ENCODE data around the gene NFXL1. TPM values are rescaled to one million over a fixed set of nuclear protein-coding genes. Genes with fewer than 3 reads are reported as not detected.

NFXL1 gene
- polyA plus RNA-seq, 1 donor (not counting 4 experiments of a cell fraction or from before 2014, with no cell fraction given): 16.5 TPM

- H3K9me1 ChIP-seq (ENCODE audit: control insufficient read depth, extremely low read depth, insufficient read depth, low read length): no peaks in the 10 kb centered on the region
- no peak for DNase-seq (ENCODE audit: low read depth, low spot score)
- no peak for FAIRE-seq
- no peak overlapping the region for H3K9ac ChIP-seq (ENCODE audit: control insufficient read depth, extremely low read depth, insufficient read depth, low read length)
- H3K27me3 ChIP-seq (ENCODE audit: control insufficient read depth, extremely low read depth, insufficient read depth, low read length): no peaks in the 10 kb centered on the region
- no peaks in the 10 kb centered on the region for H3K4me1 ChIP-seq (ENCODE audit: control insufficient read depth, extremely low read depth, insufficient read depth, low read length)
- no peak for TF ChIP-seq CTCF (optimal IDR thresholded peaks at IDR 0.05 in 1 of 3, IDR thresholded peaks at IDR 0.05 in 1 of 3, conservative IDR thresholded peaks at IDR 0.05 in 1 of 3; ENCODE audit: extremely low read depth in 1 of 3, insufficient read depth in 2 of 3, low read length in 3 of 3)
- TF ChIP-seq EZH2 (IDR thresholded peaks at IDR 0.05; ENCODE audit: low read length): no peak
- no peak overlapping the region for H2AFZ ChIP-seq (ENCODE audit: control insufficient read depth, low read length)
- H3K4me2 ChIP-seq (ENCODE audit: control insufficient read depth, extremely low read depth, insufficient read depth, low read depth, low read length): no peak overlapping the region
- dilution Hi-C loops (cut with MboI; ENCODE audit: extremely low pct_ligation_motif_present, low sequenced_read_pairs): no loop called here
- H3K79me2 ChIP-seq (ENCODE audit: control insufficient read depth, insufficient read depth, low read length): no peaks in the 10 kb centered on the region
- no peak overlapping the region for H3K4me3 ChIP-seq (ENCODE audit: control insufficient read depth in 2 of 3, extremely low read depth in 1 of 3, insufficient read depth in 2 of 3, low read depth in 1 of 3, low read length in 3 of 3)
- H3K27ac ChIP-seq (ENCODE audit: control insufficient read depth, insufficient read depth, low read length): no peak overlapping the region
- H4K20me1 ChIP-seq (ENCODE audit: control insufficient read depth, extremely low read depth, insufficient read depth, low read length): no peaks in the 10 kb centered on the region
- H3K9me3 ChIP-seq (ENCODE audit: control insufficient read depth, low read depth, low read length): no peaks in the 10 kb centered on the region
- H3K36me3 ChIP-seq (ENCODE audit: control insufficient read depth in 2 of 2, extremely low read depth in 1 of 2, insufficient read depth in 2 of 2, low read length in 2 of 2): no peaks in the 10 kb centered on the region
These were observed 97.6 kb downstream of the NFXL1 start for GRCh38 chr4:47816748-47817147.

GRCh38 chr4:47814618-47815295, 99.6 kb downstream of the NFXL1 start:
- Histone ChIP-seq H3K9me1 (ENCODE audit: control insufficient read depth, extremely low read depth, insufficient read depth, low read length) (no peaks in the 10 kb centered on the region), H3K36me3 (ENCODE audit: control insufficient read depth in 2 of 2, extremely low read depth in 1 of 2, insufficient read depth in 2 of 2, low read length in 2 of 2) (no peaks in the 10 kb centered on the region), H3K4me2 (ENCODE audit: control insufficient read depth, extremely low read depth, insufficient read depth, low read depth, low read length) (no peak overlapping the region), H3K4me1 (ENCODE audit: control insufficient read depth, extremely low read depth, insufficient read depth, low read length) (no peaks in the 10 kb centered on the region), H3K9me3 (ENCODE audit: control insufficient read depth, low read depth, low read length) (no peaks in the 10 kb centered on the region), H2AFZ (ENCODE audit: control insufficient read depth, low read length) (no peak overlapping the region), H3K9ac (ENCODE audit: control insufficient read depth, extremely low read depth, insufficient read depth, low read length) (no peak overlapping the region), H4K20me1 (ENCODE audit: control insufficient read depth, extremely low read depth, insufficient read depth, low read length) (no peaks in the 10 kb centered on the region), H3K27ac (ENCODE audit: control insufficient read depth, insufficient read depth, low read length) (no peak overlapping the region), H3K79me2 (ENCODE audit: control insufficient read depth, insufficient read depth, low read length) (no peaks in the 10 kb centered on the region), H3K4me3 (ENCODE audit: control insufficient read depth in 2 of 3, extremely low read depth in 1 of 3, insufficient read depth in 2 of 3, low read depth in 1 of 3, low read length in 3 of 3) (no peak overlapping the region), H3K27me3 (ENCODE audit: control insufficient read depth, extremely low read depth, insufficient read depth, low read length) (no peaks in the 10 kb centered on the region)
- TF ChIP-seq EZH2 (IDR thresholded peaks at IDR 0.05; ENCODE audit: low read length) (no peak), CTCF (optimal IDR thresholded peaks at IDR 0.05 in 1 of 3, IDR thresholded peaks at IDR 0.05 in 1 of 3, conservative IDR thresholded peaks at IDR 0.05 in 1 of 3; ENCODE audit: extremely low read depth in 1 of 3, insufficient read depth in 2 of 3, low read length in 3 of 3) (no peak)
- DNase-seq (ENCODE audit: low read depth, low spot score) (no peak), FAIRE-seq (no peak)
- dilution Hi-C loops (cut with MboI; ENCODE audit: extremely low pct_ligation_motif_present, low sequenced_read_pairs): no loop called here
